GM12878 (cell line): ENCODE measurements around the gene TIMP4. TPM values are rescaled to one million over a fixed set of nuclear protein-coding genes. Genes with fewer than 3 reads are reported as not detected.

Experiments used
- ATAC-seq: fragments of 200-7000 bp; cut with Tn5 transposase; 3 replicates; pipeline ENCODE4 v1.9.1; 2020; ENCODE audit warnings: mild to moderate bottlenecking, moderate library complexity
- BruUV-seq: library from RNA; stranded (reverse); fragments of 400-500 nt; replicated peaks from 2 replicates; lab custom pipeline; 2021; lab: Mats Ljungman, UMichigan
- CTCF ChIA-PET: fragments of 300-600 bp; sonication (Branson Sonifier 250); formaldehyde crosslinking; extraction: SDS; loops from one replicate; lab custom pipeline; 2021; ENCODE audit warnings: inconsistent platforms; lab: Yijun Ruan, JAX
- POLR2A ChIA-PET: fragments of 350-600 bp; formaldehyde crosslinking; extraction: SDS; loops from one replicate; lab custom pipeline; 2021; ENCODE audit warnings: inconsistent platforms; lab: Charles Lee
- RAD21 ChIA-PET: fragments of 300-600 bp; sonication (Branson Sonifier 250); formaldehyde crosslinking; loops from one replicate; lab custom pipeline; 2023; ENCODE audit warnings: antibody characterized with exemption; ENCODE audit not compliant: unreplicated experiment; lab: Charles Lee
- SMC1A ChIA-PET: fragments of 300-600 bp; sonication (Branson Sonifier 250); formaldehyde crosslinking; loops from one replicate; lab custom pipeline; 2023; ENCODE audit not compliant: unreplicated experiment, uncharacterized antibody; lab: Charles Lee
- DNase-seq: peaks from one replicate; pipeline ENCODE4 v3.0.0-alpha.2; 2011; ENCODE audit warnings: low read depth, low spot score
- FAIRE-seq: peaks from 3 replicates; lab custom pipeline; 2011; peaks lifted over from hg19 to GRCh38; lab: Jason Lieb, UNC
- H2AFZ ChIP-seq: 2 replicates; pipeline ENCODE4 v1.6.0; 2011; ENCODE audit warnings: low read depth, low read length, control low read depth; ENCODE audit not compliant: control insufficient read depth
- H3K27ac ChIP-seq: 2 replicates; pipeline ENCODE4 v1.5.1; 2011; ENCODE audit warnings: control low read depth; ENCODE audit not compliant: control insufficient read depth, insufficient read depth
- H3K27me3 ChIP-seq, 2 experiments: replicated peaks in 1 of 2; 2 replicates each; pipeline versions ENCODE4 v1.6.0 to v1.6.1; 2011; ENCODE audit warnings: low read length in 1 of 2; ENCODE audit not compliant: control insufficient read depth in 2 of 2, insufficient read depth in 2 of 2
- H3K36me3 ChIP-seq, 2 experiments: 2 replicates each; pipeline ENCODE4 v1.5.1; 2011; ENCODE audit warnings: low read length in 1 of 2; ENCODE audit not compliant: control insufficient read depth in 2 of 2, insufficient read depth in 2 of 2
- H3K4me1 ChIP-seq: 2 replicates; pipeline ENCODE4 v1.6.1; 2011; ENCODE audit warnings: mild to moderate bottlenecking, low read length, moderate library complexity, mixed read lengths; ENCODE audit not compliant: control insufficient read depth, insufficient read depth
- H3K4me2 ChIP-seq: 2 replicates; pipeline ENCODE4 v1.6.0; 2011; ENCODE audit warnings: control low read depth; ENCODE audit not compliant: control insufficient read depth, insufficient read depth
- H3K4me3 ChIP-seq: fragments of 200-600 bp; sonication (generic); 2 replicates; pipeline ENCODE4 v1.5.1; 2016
- H3K79me2 ChIP-seq: 2 replicates; pipeline ENCODE4 v1.6.0; 2011; ENCODE audit warnings: low read length; ENCODE audit not compliant: control insufficient read depth, insufficient read depth
- H3K9ac ChIP-seq: 2 replicates; pipeline ENCODE4 v1.8.0; 2011; ENCODE audit warnings: low read length, control low read depth, mixed read lengths; ENCODE audit not compliant: control insufficient read depth, insufficient read depth
- H3K9me3 ChIP-seq: replicated peaks from 3 replicates; pipeline ENCODE4 v1.5.1; 2011; ENCODE audit warnings: mild to moderate bottlenecking, low read length; ENCODE audit not compliant: control insufficient read depth, insufficient read depth
- H4K20me1 ChIP-seq: 2 replicates; pipeline ENCODE4 v1.6.0; 2011; ENCODE audit not compliant: control insufficient read depth, insufficient read depth
- E2F8 ChIP-seq: fragments of 450-650 bp; IDR thresholded peaks from 2 replicates; pipeline ENCODE4 v1.6.1; 2018; ENCODE audit warnings: mild to moderate bottlenecking, low read depth, moderate library complexity; ENCODE audit not compliant: partially characterized antibody
- MTA3 ChIP-seq: IDR thresholded peaks from 2 replicates; pipeline ENCODE4 v1.6.1; 2012; ENCODE audit warnings: low read length, inconsistent platforms, borderline replicate concordance
- PRDM15 ChIP-seq: fragments of 450-650 bp; formaldehyde crosslinking; IDR thresholded peaks from 2 replicates; pipeline ENCODE4 v1.4.0; 2020; ENCODE audit warnings: mild to moderate bottlenecking, moderate library complexity
- RB1 ChIP-seq: fragments of 450-650 bp; formaldehyde crosslinking; IDR thresholded peaks from 2 replicates; pipeline ENCODE4 v1.6.1; 2017; ENCODE audit warnings: mild to moderate bottlenecking, borderline replicate concordance
- SIX5 ChIP-seq: IDR thresholded peaks from 2 replicates; pipeline ENCODE4 v1.6.1; 2011; ENCODE audit warnings: mild to moderate bottlenecking, low read depth, low read length, moderate library complexity; ENCODE audit not compliant: severe bottlenecking
- ZNF207 ChIP-seq: fragments of 450-650 bp; IDR thresholded peaks from 2 replicates; pipeline ENCODE4 v1.6.1; 2014; ENCODE audit warnings: antibody characterized with exemption, mild to moderate bottlenecking, borderline replicate concordance
- ZNF274 ChIP-seq: IDR thresholded peaks from one replicate; pipeline ENCODE4 v1.8.0; 2011; ENCODE audit not compliant: insufficient read length, insufficient read depth
- ZNF592 ChIP-seq: fragments of 450-650 bp; IDR thresholded peaks from 2 replicates; pipeline ENCODE4 v1.6.1; 2017; ENCODE audit warnings: mild to moderate bottlenecking, moderate library complexity
- WGBS: methylation state at CpG from one replicate; pipeline ENCODE4 v1.1.6; 2016; ENCODE audit warnings: low lambda C conversion rate; ENCODE audit not compliant: insufficient replicate concordance, insufficient coverage; ENCODE audit errors: missing lambda C conversion rate; 5-methylcytosine and 5-hydroxymethylcytosine counted together
- in situ Hi-C: fragments of 300-500 bp; cut with MboI; formaldehyde crosslinking; loops from 9 replicates; pipeline ENCODE4 v1.14.3; 2018; ENCODE audit warnings: mixed read lengths
- intact Hi-C: fragments of 100-400 bp; cut with micrococcal nuclease; formaldehyde crosslinking; loops from one replicate; pipeline ENCODE4 v1.14.2; 2022; ENCODE audit not compliant: unreplicated experiment
- polyA plus RNA-seq, 11 experiments: library from polyadenylated mRNA; depleted of rRNA in 4 of 11; unstranded in 6 of 11; stranded (reverse) in 5 of 11; fragments of >200 nt; fragmentation: Nextera tagmentation in 4 of 11; fragmentation: Illumina TruSeq in 1 of 11; extraction: Ambion mirVana in 4 of 11; extraction: Trizol in 1 of 11; gene quantifications; 1 replicate in 1 of 11; 2 replicates in 10 of 11; pipeline versions ENCODE4 v1.2.1 to v1.2.3, GENCODE V29; 2011 to 2016; ENCODE audit warnings: inconsistent platforms in 2 of 11, missing spikeins in 2 of 11, low read depth in 1 of 11
- total RNA-seq, 4 experiments: library from RNA; depleted of rRNA in 3 of 4; stranded (reverse); fragments of >200 nt in 3 of 4; fragmentation: Illumina TruSeq in 1 of 4; extraction: Trizol in 1 of 4; gene quantifications; 2 replicates each; pipeline versions ENCODE4 v1.2.1 to v1.2.3, GENCODE V29; 2013 to 2021

The TIMP4 gene
- total and polyA plus RNA-seq, 10 of the 15 experiments (the other 5 are each of a cell fraction or from before 2014, with no cell fraction given): 0.07 TPM; not detected in 9

GRCh38 chr3:12187448-12188327 lies 29.0 kb upstream of the TIMP4 start:
- Histone ChIP-seq H3K9me3 (no peaks in the 10 kb centered on the region), H3K79me2 (no peaks in the 10 kb centered on the region), H3K36me3 (no peaks in the 10 kb centered on the region), H2AFZ (no peak overlapping the region), H4K20me1 (no peaks in the 10 kb centered on the region), H3K27me3 (no peaks in the 10 kb centered on the region), H3K4me3 (no peak overlapping the region), H3K9ac (no peak overlapping the region), H3K4me1 (peaks cover 20% of the 10 kb centered on the region), H3K27ac (peak overlapping the region; percentile 47), H3K4me2 (peak overlapping the region; percentile 76)
- in situ Hi-C loops (no loop called here), intact Hi-C loops (no loop called here)
- ChIA-PET RAD21 (interaction anchor here (0.8 to 2.2 kb wide), 12 partner anchors 9 to 1293 kb away, joined by 3 to 10 read pairs (median 4); partner anchors contain the start of gene HDAC11), CTCF (interaction anchor here (0.5 to 7.0 kb wide), 11 partner anchors 8 to 1292 kb away, joined by 3 to 68 read pairs (median 3); partner anchors contain the start of gene HDAC11), POLR2A (interaction anchor here (0.7 to 1.3 kb wide), 4 partner anchors 8 to 86 kb away, joined by 3 to 4 read pairs (median 4); no protein-coding TSS in a partner anchor), SMC1A (interaction anchor here (0.7 to 11.5 kb wide), 10 partner anchors 9 to 289 kb away, joined by 3 to 83 read pairs (median 5); no protein-coding TSS in a partner anchor)
- WGBS: 16% methylated on average over 7 of the region's 7 CpGs
- no TSS peak for BruUV-seq
- FAIRE-seq: peak; percentile 78
- DNase-seq: peak; percentile 61
- peak; percentile 92 for ATAC-seq
- TF ChIP-seq MTA3 (peak; percentile 88), ZNF592 (no peak), PRDM15 (no peak), SIX5 (no peak), ZNF274 (no peak), ZNF207 (no peak), RB1 (no peak), E2F8 (peak; percentile 28)
